22Rv1 (cell line): Measurements from ENCODE around the gene NIPBL.
A peak's percentile ranks its signal among the peaks of the same experiment; 100 is the strongest.

ENCODE experiments used
- H3K27ac ChIP-seq: fragments of 450-650 bp; 2 replicates; pipeline ENCODE4 v1.5.1; 2017
- CTCF ChIP-seq: fragments of 450-650 bp; IDR thresholded peaks from 2 replicates; pipeline ENCODE4 v1.5.1; 2017; ENCODE audit warnings: mild to moderate bottlenecking
- ZFX ChIP-seq: fragments of 450-650 bp; IDR thresholded peaks from 2 replicates; pipeline ENCODE4 v1.6.1; 2017; ENCODE audit warnings: antibody characterized with exemption, borderline replicate concordance

NIPBL gene

GRCh38 chr5:37015795-37016666, 139.5 kb downstream of the NIPBL start:
- TF ChIP-seq ZFX (no peak), CTCF (no peak)
- H3K27ac ChIP-seq: no peak overlapping the region

DNA sequence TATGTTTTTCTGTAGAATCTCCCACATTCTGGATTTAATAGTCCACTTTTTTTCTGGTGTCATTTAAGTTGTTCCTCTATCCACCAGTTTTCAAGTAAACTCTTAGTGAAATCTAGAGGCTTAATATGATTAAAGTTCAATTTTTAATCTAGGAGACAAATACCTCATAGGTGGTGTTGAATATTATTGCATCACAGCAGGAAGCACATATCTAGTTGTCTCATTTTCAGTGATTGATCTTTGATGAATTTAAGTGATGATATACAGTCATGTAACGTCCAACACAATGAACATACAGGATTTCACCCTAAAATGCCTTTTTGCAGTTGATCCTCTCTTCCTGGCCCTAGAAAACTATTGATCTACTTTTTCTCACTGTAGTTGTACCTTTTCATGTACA, 152.3 kb downstream of the NIPBL start:
- no peak overlapping the region for H3K27ac ChIP-seq
- TF ChIP-seq ZFX (no peak), CTCF (no peak)

DNA sequence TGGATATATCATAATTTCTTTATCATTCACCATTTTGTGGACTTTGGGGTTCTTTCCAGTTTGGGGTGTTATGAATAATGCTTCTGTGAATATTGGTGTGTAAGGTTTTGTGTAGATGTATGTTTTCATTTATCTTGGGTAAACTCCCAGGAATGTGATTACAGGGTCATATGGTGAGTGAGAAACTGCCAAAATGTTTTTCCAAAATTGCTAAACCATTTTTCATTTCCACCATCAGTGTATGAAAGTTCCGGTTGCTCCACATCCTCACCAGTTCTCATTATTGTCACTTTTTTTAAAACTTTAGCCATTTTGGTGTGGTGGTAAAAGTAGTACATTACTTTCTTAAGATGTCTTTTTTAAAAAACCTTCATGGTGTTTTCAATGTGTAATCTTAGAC, 152.9 kb downstream of the NIPBL start:
- H3K27ac ChIP-seq: no peak overlapping the region
- TF ChIP-seq ZFX: no peak
- no peak for TF ChIP-seq CTCF

GRCh38 chr5:37034955-37035354, 158.4 kb downstream of the NIPBL start:
- H3K27ac ChIP-seq: no peak overlapping the region
- TF ChIP-seq CTCF (no peak), ZFX (no peak)

GRCh38 chr5:37037840-37038239, 161.3 kb downstream of the NIPBL start:
- H3K27ac ChIP-seq: no peak overlapping the region
- no peak for TF ChIP-seq ZFX
- no peak for TF ChIP-seq CTCF

GRCh38 chr5:37039824-37040223, 163.3 kb downstream of the NIPBL start:
- H3K27ac ChIP-seq: no peak overlapping the region
- TF ChIP-seq CTCF (no peak), ZFX (no peak)

DNA sequence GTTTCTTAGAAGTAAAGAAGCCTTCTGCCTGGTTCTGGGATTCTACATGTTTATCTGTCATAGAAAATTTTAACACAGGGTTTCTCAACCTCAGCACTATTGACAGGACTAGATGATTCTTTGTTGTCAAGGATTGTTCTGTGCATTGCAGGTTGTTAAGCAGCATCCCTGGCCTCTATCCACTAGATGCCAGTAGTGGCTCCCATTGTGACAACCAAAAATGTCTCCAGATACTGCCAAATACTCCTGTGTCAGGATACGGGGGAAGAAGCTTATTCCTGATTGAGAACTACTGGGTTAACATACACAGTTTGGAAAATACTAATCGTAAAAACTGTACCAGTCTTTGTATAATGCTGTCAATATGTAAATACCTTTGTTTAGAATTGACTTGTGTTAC, 167.1 kb downstream of the NIPBL start:
- TF ChIP-seq ZFX: no peak
- peak; percentile 26 for TF ChIP-seq CTCF
- no peak overlapping the region for H3K27ac ChIP-seq
